Measurements from ENCODE around the gene TM7SF2.

TM7SF2 gene

GRCh38 chr11:65107751-65108468 is 3.8 kb upstream of the TM7SF2 start:
- Histone ChIP-seq H3K4me1 (ENCODE audit: control insufficient read depth, insufficient read depth, low read length) (peaks cover 26% of the 10 kb centered on the region), H3K9me3 (ENCODE audit: control insufficient read depth in 2 of 2, low read length in 2 of 2) (no peaks in the 10 kb centered on the region), H3K9ac (ENCODE audit: low read length in 2 of 2) (no peak overlapping the region), H3K4me3 (ENCODE audit: low read length in 2 of 2) (no peak overlapping the region), H3K36me3 (ENCODE audit: control insufficient read depth in 2 of 2, insufficient read depth in 2 of 2, low read length in 2 of 2) (peaks cover 7 to 17% of the 10 kb centered on the region in 2 donors), H3K27ac (ENCODE audit: low read length) (no peak overlapping the region), H3K27me3 (ENCODE audit: control insufficient read depth in 1 of 2, insufficient read depth in 2 of 2, low read length in 2 of 2) (no peaks in the 10 kb centered on the region)

GRCh38 chr11:65108469-65109123 is 3.1 kb upstream of the TM7SF2 start:
- Histone ChIP-seq H3K27ac (ENCODE audit: low read length) (no peak overlapping the region), H3K9me3 (ENCODE audit: control insufficient read depth in 2 of 2, low read length in 2 of 2) (no peaks in the 10 kb centered on the region), H3K4me3 (ENCODE audit: low read length in 2 of 2) (no peak overlapping the region), H3K36me3 (ENCODE audit: control insufficient read depth in 2 of 2, insufficient read depth in 2 of 2, low read length in 2 of 2) (peaks cover 7 to 17% of the 10 kb centered on the region in 2 donors), H3K9ac (ENCODE audit: low read length in 2 of 2) (no peak overlapping the region), H3K27me3 (ENCODE audit: control insufficient read depth in 1 of 2, insufficient read depth in 2 of 2, low read length in 2 of 2) (no peaks in the 10 kb centered on the region), H3K4me1 (ENCODE audit: control insufficient read depth, insufficient read depth, low read length) (peaks cover 33% of the 10 kb centered on the region)

- H3K27ac ChIP-seq (ENCODE audit: low read length), result no peak overlapping the region
- H3K9ac ChIP-seq (ENCODE audit: low read length in 2 of 2), result no peak overlapping the region
- peaks cover 7 to 18% of the 10 kb centered on the region in 2 donors for H3K36me3 ChIP-seq (ENCODE audit: control insufficient read depth in 2 of 2, insufficient read depth in 2 of 2, low read length in 2 of 2)
- H3K27me3 ChIP-seq (ENCODE audit: control insufficient read depth in 1 of 2, insufficient read depth in 2 of 2, low read length in 2 of 2), result no peaks in the 10 kb centered on the region
- no peak overlapping the region for H3K4me3 ChIP-seq (ENCODE audit: low read length in 2 of 2)
- peaks cover 34% of the 10 kb centered on the region for H3K4me1 ChIP-seq (ENCODE audit: control insufficient read depth, insufficient read depth, low read length)
- no peaks in the 10 kb centered on the region for H3K9me3 ChIP-seq (ENCODE audit: control insufficient read depth in 2 of 2, low read length in 2 of 2)
These were observed 2.2 kb upstream of the TM7SF2 start for GRCh38 chr11:65109231-65110198.

GRCh38 chr11:65110354-65110861 is 1.3 kb upstream of the TM7SF2 start:
- H3K27me3 ChIP-seq (ENCODE audit: control insufficient read depth in 1 of 2, insufficient read depth in 2 of 2, low read length in 2 of 2), result no peaks in the 10 kb centered on the region
- H3K36me3 ChIP-seq (ENCODE audit: control insufficient read depth in 2 of 2, insufficient read depth in 2 of 2, low read length in 2 of 2), result peaks cover 7 to 20% of the 10 kb centered on the region in 2 donors
- peaks cover 34% of the 10 kb centered on the region for H3K4me1 ChIP-seq (ENCODE audit: control insufficient read depth, insufficient read depth, low read length)
- peak overlapping the region; percentile 33 to 36 for H3K9ac ChIP-seq (ENCODE audit: low read length in 2 of 2)
- H3K27ac ChIP-seq (ENCODE audit: low read length), result peak overlapping the region; percentile 49
- peak overlapping the region in 1 of 2 donors; percentile 22 for H3K4me3 ChIP-seq (ENCODE audit: low read length in 2 of 2)
- H3K9me3 ChIP-seq (ENCODE audit: control insufficient read depth in 2 of 2, low read length in 2 of 2), result no peaks in the 10 kb centered on the region

- Histone ChIP-seq H3K4me3 (ENCODE audit: low read length in 2 of 2) (peak overlapping the region; percentile 31 to 52), H3K9ac (ENCODE audit: low read length in 2 of 2) (no peak overlapping the region), H3K4me1 (ENCODE audit: control insufficient read depth, insufficient read depth, low read length) (peaks cover 43% of the 10 kb centered on the region)
These were observed 421 bp upstream of the TM7SF2 start for GRCh38 chr11:65111159-65111743.

GRCh38 chr11:65112546-65113360 is 1.1 kb downstream of the TM7SF2 start:
- Histone ChIP-seq H3K9me3 (ENCODE audit: control insufficient read depth in 2 of 2, low read length in 2 of 2) (no peaks in the 10 kb centered on the region), H3K4me1 (ENCODE audit: control insufficient read depth, insufficient read depth, low read length) (peaks cover 53% of the 10 kb centered on the region), H3K9ac (ENCODE audit: low read length in 2 of 2) (peak overlapping the region; percentile 68 to 70), H3K4me3 (ENCODE audit: low read length in 2 of 2) (peak overlapping the region; percentile 62 to 74), H3K36me3 (ENCODE audit: control insufficient read depth in 2 of 2, insufficient read depth in 2 of 2, low read length in 2 of 2) (peaks cover 7 to 20% of the 10 kb centered on the region in 2 donors), H3K27ac (ENCODE audit: low read length) (peak overlapping the region; percentile 53), H3K27me3 (ENCODE audit: control insufficient read depth in 1 of 2, insufficient read depth in 2 of 2, low read length in 2 of 2) (no peaks in the 10 kb centered on the region)

More at GRCh38 chr11:65111159-65111743, 421 bp upstream of the TM7SF2 start:
- Histone ChIP-seq H3K9me3 (ENCODE audit: control insufficient read depth in 2 of 2, low read length in 2 of 2) (no peaks in the 10 kb centered on the region), H3K36me3 (ENCODE audit: control insufficient read depth in 2 of 2, insufficient read depth in 2 of 2, low read length in 2 of 2) (peaks cover 7 to 21% of the 10 kb centered on the region in 2 donors), H3K27ac (ENCODE audit: low read length) (peak overlapping the region; percentile 49), H3K27me3 (ENCODE audit: control insufficient read depth in 1 of 2, insufficient read depth in 2 of 2, low read length in 2 of 2) (no peaks in the 10 kb centered on the region)

GRCh38 chr11:65113361-65113756 is 1.7 kb downstream of the TM7SF2 start:
- H3K27me3 ChIP-seq (ENCODE audit: control insufficient read depth in 1 of 2, insufficient read depth in 2 of 2, low read length in 2 of 2), result no peaks in the 10 kb centered on the region
- no peaks in the 10 kb centered on the region for H3K9me3 ChIP-seq (ENCODE audit: control insufficient read depth in 2 of 2, low read length in 2 of 2)
- peaks cover 7 to 14% of the 10 kb centered on the region in 2 donors for H3K36me3 ChIP-seq (ENCODE audit: control insufficient read depth in 2 of 2, insufficient read depth in 2 of 2, low read length in 2 of 2)
- no peak overlapping the region for H3K27ac ChIP-seq (ENCODE audit: low read length)
- H3K4me3 ChIP-seq (ENCODE audit: low read length in 2 of 2), result peak overlapping the region in 1 of 2 donors; percentile 74
- H3K9ac ChIP-seq (ENCODE audit: low read length in 2 of 2), result peak overlapping the region in 1 of 2 donors; percentile 68
- peaks cover 53% of the 10 kb centered on the region for H3K4me1 ChIP-seq (ENCODE audit: control insufficient read depth, insufficient read depth, low read length)

GRCh38 chr11:65113839-65114238 is 2.2 kb downstream of the TM7SF2 start:
- no peak overlapping the region for H3K27ac ChIP-seq (ENCODE audit: low read length)
- no peak overlapping the region for H3K9ac ChIP-seq (ENCODE audit: low read length in 2 of 2)

GRCh38 chr11:65114538-65115171 is 3.0 kb downstream of the TM7SF2 start:
- peaks cover 2 to 15% of the 10 kb centered on the region in 2 donors for H3K36me3 ChIP-seq (ENCODE audit: control insufficient read depth in 2 of 2, insufficient read depth in 2 of 2, low read length in 2 of 2)
- H3K27ac ChIP-seq (ENCODE audit: low read length), result no peak overlapping the region
- H3K4me3 ChIP-seq (ENCODE audit: low read length in 2 of 2), result no peak overlapping the region
- H3K27me3 ChIP-seq (ENCODE audit: control insufficient read depth in 1 of 2, insufficient read depth in 2 of 2, low read length in 2 of 2), result no peaks in the 10 kb centered on the region
- H3K9ac ChIP-seq (ENCODE audit: low read length in 2 of 2), result no peak overlapping the region
- peaks cover 53% of the 10 kb centered on the region for H3K4me1 ChIP-seq (ENCODE audit: control insufficient read depth, insufficient read depth, low read length)
- no peaks in the 10 kb centered on the region for H3K9me3 ChIP-seq (ENCODE audit: control insufficient read depth in 2 of 2, low read length in 2 of 2)

More at GRCh38 chr11:65113839-65114238, 2.2 kb downstream of the TM7SF2 start:
- Histone ChIP-seq H3K27me3 (ENCODE audit: control insufficient read depth in 1 of 2, insufficient read depth in 2 of 2, low read length in 2 of 2) (no peaks in the 10 kb centered on the region), H3K9me3 (ENCODE audit: control insufficient read depth in 2 of 2, low read length in 2 of 2) (no peaks in the 10 kb centered on the region), H3K4me3 (ENCODE audit: low read length in 2 of 2) (no peak overlapping the region), H3K4me1 (ENCODE audit: control insufficient read depth, insufficient read depth, low read length) (peaks cover 53% of the 10 kb centered on the region), H3K36me3 (ENCODE audit: control insufficient read depth in 2 of 2, insufficient read depth in 2 of 2, low read length in 2 of 2) (peaks cover 5 to 13% of the 10 kb centered on the region in 2 donors)

Data from stomach smooth muscle (tissue), 2 donors.